Sigmoid colon (tissue), 4 donors: ENCODE results near the gene NDUFV3.
"Not testable (repeated sequence)": the region's sequence is repeated elsewhere in the genome, so short reads cannot be mapped to it uniquely, and the experiment has no call there.

ENCODE experiments used
- CTCF ChIP-seq, 4 experiments: fragments of 450-650 bp in 3 of 4; fragments of 200-600 bp in 1 of 4; IDR thresholded peaks; one replicate each; pipeline ENCODE4 v1.5.1; 2016 to 2019; ENCODE audit warnings: antibody characterized with exemption in 4 of 4, mild to moderate bottlenecking in 3 of 4, moderate library complexity in 2 of 4
- POLR2AphosphoS5 ChIP-seq, 4 donors: sonication (generic); formaldehyde crosslinking; IDR thresholded peaks; one replicate each; pipeline ENCODE4 v1.6.1; 2017; ENCODE audit warnings: antibody characterized with exemption in 4 of 4

- not testable (repeated sequence) for TF ChIP-seq CTCF, POLR2AphosphoS5 (IDR thresholded peaks at IDR 0.05)
Observed at GRCh38 chr21:42908484-42908883, 15.4 kb downstream of the NDUFV3 start.
